NCI-H1048 (cell line): Measurements from ENCODE around the gene NUP210L.
"Not testable (repeated sequence)": the region's sequence is repeated elsewhere in the genome, so short reads cannot be mapped to it uniquely, and the experiment has no call there.

Experiments
- DNase-seq: peaks from one replicate; lab custom pipeline; 2025; lab: John Stamatoyannopoulos, UW

NUP210L gene

DNA sequence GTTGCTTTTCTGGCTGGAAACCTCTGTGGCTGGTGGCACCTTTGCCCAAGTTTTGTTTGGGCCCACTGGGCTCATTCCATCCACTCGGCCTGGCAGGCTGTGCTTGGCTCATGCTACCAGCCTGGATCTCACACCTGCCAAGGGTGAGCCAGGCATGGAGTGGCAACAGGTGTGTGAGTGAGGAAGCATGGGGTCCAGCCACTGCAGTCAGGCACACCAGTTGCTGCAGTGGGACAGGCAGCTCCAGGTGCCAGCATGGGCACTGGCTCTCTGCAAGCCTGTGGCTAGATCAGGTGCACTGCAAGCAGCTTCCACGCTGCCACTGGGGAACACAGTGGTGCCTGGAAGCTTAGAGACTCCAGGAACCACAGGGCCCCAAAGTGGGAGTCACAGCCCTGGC lies 57.0 kb downstream of the NUP210L start:
- DNase-seq, result no peak

DNA sequence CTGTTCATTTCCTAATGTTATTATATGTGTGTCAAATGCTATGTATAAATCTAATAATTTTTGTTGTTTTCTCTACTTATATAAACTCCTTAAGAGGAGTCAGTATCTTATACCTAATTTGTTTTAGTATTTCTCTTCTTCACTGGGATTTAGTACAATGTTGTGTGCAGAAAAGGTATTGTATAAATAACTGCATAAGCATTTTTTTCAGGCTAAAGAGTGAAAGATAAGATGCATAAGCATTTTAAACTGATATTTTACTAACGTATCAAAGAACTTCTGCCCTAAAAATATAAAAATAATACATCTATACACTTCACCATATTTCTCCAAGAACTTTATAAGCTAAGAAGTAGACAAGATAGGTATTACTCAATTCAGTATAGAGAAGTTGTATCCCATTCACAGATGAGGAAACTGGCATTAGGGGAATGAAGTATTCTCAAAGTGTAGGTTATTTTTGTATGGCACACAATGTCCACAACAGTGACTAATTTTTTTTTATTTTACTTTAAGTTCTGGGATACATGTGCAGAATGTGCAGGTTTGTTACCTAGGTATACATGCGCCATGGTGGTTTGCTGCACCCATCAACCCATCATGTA lies 59.3 kb downstream of the NUP210L start:
- DNase-seq, result no peak

DNA sequence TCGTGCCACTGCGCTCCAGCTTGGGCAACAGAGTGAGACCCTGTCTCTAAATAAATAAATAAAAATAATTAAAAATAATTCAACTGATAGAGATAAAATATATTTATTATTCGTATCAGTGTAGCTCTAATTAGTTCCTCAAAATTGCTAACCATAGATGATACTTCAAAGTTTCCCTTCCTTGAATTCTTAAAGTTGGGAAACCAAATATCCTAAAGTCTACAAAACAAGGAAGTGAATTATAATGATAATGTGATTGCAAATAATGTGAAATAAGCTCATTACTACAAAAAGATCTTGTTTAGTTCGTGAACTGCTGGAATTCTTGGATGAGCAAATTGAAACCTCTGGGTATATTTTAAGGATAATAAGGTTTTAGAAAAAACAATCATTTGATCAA lies 60.5 kb downstream of the NUP210L start:
- DNase-seq, result no peak

DNA sequence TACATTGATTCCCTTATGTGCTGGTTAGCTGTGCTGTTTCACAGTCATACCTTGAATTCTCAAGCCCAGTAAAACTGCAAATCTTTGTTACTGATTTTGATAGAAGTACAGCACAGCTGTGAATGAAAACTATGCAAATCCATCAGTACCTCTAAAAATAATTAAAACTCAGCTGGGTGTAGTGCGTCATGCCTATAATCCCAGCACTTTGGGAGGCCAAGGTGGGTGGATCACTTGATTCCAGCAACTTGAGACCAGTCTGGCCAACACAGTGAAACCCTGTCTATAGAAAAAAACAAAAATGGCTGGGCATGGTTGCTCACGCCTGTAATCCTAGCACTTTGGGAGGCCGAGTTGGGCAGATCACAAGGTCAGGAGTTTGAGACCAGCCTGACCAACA lies 61.2 kb downstream of the NUP210L start:
- no peak for DNase-seq

DNA sequence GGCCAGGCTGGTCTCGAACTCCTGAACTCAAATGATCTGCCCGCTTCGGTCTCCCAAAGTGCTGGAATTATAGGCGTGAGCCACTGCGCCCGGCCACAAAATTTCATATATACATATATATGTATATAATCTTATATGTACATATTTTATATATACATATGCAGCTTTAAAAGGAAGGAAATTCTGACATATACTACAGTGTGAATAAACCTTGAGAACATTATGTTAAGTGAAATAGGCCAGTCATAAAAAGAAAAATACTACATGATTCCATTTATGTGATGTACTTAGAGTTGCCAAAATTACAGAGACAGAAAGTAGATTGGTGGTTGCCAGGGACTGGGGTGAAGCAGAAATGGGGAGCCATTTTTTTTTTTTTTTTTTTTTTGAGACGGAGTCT lies 63.2 kb downstream of the NUP210L start:
- DNase-seq, result no peak

DNA sequence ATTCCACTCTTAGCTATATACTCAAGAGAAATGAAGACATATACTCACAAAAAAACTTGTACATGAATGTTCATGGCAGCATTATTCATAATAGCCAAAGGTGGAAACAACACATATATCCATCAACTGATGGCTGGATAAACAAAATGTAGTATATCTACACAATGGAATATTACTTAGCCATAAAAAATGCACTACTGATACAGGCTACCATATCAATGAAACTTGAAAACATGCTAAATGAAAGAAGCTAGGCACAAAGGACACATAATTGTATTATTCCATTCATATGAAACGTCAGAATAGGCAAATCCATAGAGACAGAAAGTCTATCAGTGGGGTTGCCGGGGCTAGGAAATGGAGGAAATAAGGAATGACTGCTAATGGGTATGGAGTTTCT lies 67.3 kb downstream of the NUP210L start:
- DNase-seq, result no peak

DNA sequence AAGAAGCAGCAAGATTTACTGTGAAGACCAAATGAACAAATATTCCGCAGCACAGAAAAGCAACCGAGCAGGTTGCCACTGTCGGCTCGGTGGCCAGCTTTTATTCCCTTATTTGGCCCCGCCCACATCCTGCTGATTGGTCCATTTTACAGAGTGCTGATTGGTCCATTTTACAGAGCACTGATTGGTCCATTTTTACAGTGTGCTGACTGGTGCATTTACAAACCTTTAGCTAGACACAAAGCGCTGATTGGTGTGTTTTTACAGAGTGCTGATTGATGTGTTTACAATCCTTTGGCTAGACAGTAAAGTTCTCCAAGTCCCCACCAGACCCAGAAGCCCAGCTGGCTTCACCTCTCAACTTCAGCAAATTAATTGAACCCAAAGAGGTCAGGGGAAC lies 71.8 kb downstream of the NUP210L start:
- DNase-seq, result not testable (repeated sequence)

DNA sequence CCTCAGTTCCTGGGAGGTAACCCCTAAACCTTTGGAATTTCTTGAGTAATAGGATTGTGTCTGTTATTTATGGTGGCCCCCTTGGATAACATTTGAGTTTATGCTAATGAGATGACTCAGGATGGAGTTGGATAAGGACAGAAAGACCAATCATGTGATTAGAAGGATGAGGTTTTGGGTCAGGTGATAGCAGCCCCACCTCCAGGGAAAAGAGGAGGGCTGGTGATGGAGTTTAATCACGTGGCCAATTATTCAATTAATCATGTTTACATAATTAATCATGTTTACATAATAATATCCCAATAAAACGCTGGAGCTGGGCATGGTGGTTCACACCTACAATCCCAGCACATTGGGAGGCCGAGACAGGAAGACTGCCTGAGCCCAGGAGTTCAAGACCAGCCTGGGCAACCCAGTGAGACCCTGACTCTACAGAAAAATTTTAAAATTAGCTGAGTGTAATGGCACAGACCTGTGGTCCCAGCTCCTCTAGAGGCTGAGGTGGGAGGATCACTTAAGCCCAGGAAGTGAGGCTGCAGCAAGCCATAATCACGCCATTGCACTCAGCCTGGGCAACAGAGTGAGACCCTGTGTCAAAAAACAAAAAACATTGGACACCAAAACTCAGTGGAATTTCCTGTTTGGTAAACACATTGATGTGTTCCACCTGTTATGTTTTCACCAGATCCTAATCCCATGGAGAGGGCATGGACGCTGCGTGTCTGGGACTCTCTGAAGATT lies 73.3 kb downstream of the NUP210L start:
- no peak for DNase-seq

DNA sequence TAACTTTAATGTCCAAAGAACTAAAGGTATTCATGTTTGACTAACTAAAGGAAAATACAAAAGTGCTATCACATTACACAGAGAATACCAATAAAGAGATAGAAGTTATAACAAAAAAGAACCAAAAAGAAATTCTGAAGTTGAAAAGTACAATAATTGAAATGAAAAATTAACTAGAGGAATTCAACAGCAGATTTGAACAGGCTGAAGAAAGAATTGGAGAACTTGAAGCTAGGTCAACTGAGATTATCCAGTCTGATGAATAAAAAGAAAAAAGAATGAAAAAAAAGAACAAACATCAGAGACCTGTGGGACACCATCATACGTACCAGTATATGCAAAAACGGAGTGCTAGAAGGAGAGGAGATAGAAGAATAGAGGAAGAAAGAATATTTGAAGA lies 78.5 kb downstream of the NUP210L start:
- no peak for DNase-seq

DNA sequence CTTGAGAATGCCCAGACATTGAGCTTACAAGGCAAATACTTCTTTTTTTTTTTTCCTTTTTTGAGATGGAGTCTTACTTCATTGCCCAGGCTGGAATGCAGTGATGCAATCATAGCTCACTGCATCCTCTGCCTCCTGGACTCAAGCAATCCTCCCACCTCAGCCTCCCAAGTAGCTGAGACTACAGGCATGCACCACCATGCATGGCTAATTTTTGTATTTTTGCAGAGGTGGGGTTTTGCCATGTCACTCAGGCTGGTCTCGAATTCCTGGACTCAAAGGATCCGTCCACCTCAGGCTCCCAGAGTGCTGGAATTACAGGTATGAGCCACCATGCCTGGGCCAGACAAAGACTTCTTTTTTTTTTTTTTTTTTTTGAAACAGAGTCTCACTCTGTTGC lies 79.1 kb downstream of the NUP210L start:
- no peak for DNase-seq

DNA sequence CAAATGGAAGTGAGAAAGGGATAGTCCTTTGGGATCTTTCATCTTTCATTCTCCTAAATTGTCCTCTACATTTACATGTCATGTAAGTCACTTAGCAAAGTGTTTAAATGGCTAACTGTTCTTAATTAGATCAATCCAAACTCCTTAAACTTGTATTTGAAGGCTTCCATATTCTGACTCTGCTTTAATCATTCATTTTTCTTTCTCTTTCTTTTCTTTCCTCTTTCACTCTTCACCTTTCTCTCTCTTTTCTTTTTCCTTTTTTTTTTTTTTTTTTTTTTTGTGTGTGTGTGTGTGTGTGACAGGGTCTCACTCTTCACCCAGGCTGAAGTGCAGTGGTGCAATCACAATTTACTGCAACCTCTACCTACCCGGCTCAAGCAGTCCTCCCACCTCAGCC lies 92.6 kb downstream of the NUP210L start:
- no peak for DNase-seq

DNA sequence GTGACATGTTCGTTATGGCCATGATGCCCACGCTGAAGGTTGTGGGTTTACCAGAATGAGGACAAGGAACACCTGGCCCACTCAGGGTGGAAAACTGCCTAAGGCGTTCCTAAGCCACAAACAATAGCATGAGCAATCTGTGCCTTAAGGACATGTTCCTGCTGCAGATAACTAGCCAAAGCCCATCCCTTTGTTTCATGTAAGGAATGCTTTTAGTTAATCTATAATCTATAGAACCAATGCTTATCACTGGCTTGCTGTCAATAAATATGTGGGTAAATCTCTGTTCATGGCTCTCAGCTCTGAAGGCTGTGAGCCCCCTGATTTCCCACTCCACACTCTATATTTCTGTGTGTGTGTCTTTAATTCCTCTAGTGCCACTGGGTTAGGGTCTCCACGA lies 107.4 kb downstream of the NUP210L start:
- DNase-seq, result not testable (repeated sequence)

DNA sequence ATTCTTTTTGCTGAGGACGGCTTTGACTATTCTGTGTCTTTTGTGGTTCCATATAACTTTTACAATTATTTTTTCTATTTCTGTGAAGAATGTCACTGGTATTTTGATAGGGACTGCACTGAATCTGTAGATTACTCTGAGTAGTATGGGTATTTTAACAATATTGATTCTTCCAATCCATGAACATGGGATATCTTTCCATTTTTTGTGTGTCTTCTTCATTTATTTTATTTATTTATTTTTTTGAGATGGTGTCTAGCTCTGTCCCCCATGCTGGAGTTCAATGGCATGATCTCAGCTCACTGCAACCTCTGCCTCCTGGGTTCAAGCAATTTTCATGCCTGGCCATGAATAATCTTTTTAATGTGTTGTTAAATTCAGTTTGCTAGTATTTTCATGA lies 121.2 kb downstream of the NUP210L start:
- DNase-seq, result not testable (repeated sequence)

DNA sequence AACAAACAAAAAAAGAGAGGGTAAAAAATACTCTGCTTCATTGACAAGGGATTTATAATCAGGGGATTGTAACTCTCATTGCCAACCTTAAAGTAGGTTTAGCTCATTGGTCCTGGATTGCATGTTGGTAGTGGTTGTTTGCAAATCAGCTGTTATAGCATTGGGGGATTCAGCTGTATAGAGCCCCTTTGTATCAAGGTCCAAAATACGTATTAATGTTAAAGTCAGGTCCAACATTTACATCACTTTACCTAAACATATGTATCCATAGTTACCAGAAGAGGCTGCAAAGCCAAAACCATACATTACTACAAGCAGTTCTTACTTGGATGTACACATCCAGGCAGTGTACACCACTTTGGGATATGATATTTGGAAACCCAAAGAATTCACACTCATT lies 134.9 kb downstream of the NUP210L start:
- DNase-seq, result no peak

DNA sequence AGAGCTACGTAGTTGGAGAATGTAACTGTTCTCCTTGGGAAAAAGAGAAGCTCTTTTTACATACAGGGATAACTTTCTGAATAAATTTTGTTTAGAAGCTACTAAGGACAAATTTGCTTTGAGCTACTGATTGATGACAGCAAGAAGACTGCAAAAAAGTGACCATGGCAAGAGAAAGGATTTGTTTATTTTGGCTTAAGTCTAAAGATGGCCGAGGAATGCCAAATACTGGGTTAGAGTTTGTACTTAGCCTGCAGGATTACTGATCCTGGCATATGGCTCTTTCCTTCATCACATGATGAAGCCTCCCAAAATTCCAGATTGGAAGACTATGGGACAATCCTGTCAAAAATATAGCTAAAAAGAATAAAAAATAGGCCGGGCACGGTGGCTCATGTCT lies 135.6 kb downstream of the NUP210L start:
- DNase-seq, result no peak

DNA sequence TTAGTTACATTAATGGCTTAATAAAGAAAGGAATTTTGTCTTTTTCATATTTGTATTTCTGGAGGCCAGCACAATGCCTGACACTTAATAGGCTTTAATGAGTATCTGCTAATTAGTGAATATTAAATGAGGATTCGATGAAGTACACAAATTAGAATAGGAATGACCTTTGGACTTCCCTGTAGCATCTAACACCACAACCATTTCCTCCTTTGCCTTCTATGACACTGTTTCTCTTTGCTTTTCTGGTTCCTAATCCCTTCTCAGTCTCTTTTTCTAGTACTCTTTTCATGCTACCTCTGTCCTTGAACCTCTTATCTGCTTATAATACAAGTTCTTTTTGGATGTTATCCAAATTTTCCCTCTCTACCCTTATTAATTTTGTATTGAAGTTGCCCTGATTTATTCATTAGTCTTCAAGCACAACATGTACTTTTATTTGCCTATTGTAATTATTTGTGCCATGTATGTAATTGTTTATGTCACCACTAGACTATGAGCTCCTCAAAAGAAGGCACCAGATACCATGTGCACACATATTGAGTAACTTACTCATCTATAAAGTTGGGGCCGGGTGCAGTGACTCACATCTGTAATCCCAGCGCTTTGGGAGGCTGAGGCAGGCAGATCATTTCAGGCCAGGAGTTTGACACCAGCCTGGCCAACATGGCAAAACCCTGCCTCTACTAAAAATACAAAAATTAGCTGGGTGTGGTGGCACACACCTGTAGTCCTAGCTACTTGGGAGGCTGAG lies 140.5 kb downstream of the NUP210L start:
- no peak for DNase-seq

DNA sequence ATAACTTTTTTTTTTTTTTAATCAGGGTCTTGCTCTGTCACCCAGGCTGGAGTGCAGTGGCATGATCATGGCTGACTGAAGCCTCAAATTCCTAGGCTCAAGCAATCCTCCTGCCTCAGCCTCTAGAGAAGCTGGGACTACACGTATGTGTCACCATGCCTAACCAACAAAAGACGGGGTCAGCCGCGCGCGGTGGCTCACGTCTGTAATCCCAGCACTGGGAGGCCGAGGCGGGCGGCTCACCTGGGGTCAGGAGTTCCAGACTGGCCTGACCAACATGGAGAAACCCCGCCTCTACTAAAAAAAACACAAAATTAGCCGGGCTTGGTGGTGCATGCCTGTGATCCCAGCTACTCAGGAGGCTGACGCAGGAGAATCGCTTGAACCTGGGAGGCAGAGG lies 142.3 kb downstream of the NUP210L start:
- not testable (repeated sequence) for DNase-seq

DNA sequence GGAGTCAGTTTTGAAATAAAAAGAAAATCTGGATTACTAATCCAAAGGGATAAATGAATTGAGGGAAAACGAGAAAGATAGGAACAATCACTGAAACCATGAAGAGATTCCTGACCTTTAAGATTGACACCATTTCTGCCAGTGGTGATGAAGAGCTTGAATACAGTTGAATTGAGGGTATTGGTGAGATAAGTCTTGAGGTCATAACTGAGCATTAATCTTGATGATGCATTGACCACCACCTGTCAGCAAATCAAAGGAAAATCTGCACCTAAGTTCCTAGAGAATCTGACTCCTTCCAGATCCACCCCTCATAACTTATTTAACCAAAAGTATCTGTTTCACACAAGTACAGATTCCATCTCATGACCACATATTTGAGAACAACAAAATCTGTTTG lies 142.7 kb downstream of the NUP210L start:
- DNase-seq, result no peak

DNA sequence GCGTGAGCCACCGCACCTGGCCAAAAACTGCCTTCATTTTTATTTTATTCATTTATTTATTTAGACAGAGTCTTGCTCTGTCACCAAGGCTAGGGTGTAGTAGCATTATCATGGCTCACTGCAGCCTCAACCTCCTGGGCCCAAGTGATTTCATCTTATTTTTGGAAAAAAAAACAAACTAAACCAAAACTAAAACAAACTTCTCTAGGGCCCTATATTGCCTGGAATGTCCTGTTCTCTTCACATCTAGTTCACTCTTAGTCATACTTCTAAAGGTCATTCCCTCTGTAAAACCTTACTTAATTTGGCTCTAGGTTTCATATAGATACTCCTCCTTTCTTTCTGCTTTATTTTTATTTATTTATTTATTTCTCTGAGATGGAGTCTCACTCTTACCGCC lies 148.7 kb downstream of the NUP210L start:
- DNase-seq, result no peak

DNA sequence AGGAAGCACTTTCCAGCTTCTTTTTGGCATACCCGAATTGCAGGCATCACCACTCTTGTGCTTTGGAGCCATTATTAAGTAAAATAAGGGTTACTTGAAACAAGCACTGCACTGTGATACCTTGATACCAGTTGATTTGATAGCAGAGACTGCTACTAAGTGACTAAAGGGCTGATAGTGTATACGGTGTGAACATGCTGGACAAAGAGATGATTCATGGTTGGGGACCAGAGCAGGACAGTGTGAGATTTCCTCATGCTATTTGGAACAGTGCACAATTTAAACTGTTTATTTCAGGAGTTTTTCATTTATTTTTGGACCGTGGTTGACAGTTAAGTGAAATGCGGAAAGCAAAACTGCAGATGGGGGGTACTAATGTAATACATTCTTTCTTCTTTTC lies 154.5 kb downstream of the NUP210L start:
- DNase-seq, result no peak

DNA sequence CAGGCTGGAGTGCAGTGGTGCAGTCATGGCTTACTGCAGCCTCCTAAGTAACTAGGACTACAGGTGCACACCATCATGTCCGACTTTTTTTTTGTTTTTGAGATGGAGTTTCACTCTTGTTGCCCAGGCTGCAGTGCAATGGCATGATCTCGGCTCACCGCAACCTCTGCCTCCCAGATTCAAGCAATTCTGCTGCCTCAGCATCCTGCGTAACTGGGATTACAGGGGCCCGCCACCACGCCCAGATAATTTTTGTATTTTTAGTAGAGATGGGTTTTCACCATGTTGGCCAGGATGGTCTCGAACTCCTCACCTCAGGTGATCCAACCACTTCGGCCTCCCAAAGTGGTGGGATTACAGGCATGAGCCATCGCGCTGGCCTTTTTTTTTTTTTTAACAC lies 158.0 kb downstream of the NUP210L start:
- DNase-seq, result not testable (repeated sequence)

DNA sequence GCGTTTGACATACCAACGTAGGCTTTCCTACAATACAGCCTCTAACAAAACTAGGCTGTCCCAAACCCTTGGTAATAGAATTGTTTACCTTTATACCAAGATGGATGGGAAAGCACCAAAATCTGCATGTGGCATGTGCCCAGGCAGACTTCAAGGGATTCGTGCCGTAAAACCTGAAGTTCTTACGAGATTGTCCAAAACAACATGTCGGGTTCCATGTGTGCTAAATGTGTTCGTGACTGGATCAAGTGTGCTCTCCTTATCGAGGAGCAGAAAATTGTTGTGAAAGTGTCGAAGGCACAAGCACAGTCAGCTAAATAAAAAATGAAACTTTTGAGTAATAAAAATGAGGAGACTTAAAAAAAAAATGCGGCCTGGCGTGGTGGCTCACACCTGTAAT lies 159.2 kb downstream of the NUP210L start:
- no peak for DNase-seq

DNA sequence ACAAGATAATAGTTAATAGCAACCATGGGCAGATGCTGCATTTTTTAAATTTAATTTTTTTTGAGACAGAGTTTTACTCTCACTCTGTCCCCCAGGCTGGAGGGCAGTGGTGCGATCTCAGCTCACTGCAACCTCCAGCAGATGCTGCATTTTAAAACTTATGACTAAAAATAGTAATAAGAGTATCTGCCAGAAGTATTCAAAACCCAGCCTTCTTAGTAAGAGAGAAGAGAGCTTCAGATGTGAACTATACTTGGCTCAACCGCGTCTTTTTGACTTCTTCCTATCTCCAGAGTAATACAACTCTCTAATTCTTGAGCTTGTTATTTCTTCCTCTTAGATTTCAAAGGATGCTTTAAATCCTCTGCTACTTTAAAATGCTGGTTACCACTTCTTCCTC lies 159.7 kb downstream of the NUP210L start:
- no peak for DNase-seq
